SK-N-SH (cell line): ENCODE data around the gene GMCL1.

Source experiments
- NFIC ChIP-seq: IDR thresholded peaks from 2 replicates; pipeline ENCODE4 v1.4.0; 2012; ENCODE audit warnings: borderline replicate concordance
- NRF1 ChIP-seq: IDR thresholded peaks from 2 replicates; pipeline ENCODE4 v1.6.1; 2012; ENCODE audit warnings: low read depth, mild to moderate bottlenecking, low read length
- TF ChIP-seq, protein P1 (sequence below): fragments of 200-600 bp; sonication (generic); IDR thresholded peaks from 2 replicates; pipeline ENCODE4 v1.6.1; 2017; ENCODE audit warnings: antibody characterized with exemption, mild to moderate bottlenecking, moderate library complexity

DNA sequence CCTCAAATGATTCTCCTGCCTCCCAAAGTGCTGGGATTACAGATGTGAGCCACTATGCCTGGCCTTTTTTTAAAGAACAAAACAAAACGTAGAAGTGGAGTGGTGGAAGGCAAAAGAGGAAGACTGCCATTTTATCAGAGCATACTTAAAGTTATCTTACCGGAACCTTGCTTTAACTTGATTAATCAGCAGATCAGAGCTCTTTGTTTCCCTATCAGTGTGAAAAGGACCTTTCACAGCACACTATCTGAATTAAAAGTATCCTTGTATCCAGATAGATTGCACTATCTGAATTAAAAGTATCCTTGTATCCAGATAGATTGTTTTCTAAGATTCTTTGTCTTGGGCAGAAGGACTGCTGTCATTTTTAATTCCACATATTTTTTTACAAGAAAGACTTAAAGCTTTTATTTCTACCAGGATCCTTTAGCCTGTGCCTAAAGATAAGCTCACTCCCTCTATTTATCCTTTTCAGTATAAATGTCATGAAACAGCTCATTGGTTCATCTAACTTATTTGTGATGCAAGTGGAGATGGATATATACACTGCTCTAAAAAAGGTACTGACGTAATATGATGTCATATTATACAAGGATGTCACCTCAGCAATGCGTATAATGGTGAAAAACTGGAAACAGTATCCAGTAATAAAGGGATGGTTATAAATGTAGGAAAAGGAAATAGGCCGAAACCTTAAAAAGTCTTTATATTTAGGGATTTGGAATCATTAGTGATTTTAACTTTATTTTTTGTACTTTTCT, 17.8 kb downstream of the GMCL1 start:
- TF ChIP-seq, protein P1, sequence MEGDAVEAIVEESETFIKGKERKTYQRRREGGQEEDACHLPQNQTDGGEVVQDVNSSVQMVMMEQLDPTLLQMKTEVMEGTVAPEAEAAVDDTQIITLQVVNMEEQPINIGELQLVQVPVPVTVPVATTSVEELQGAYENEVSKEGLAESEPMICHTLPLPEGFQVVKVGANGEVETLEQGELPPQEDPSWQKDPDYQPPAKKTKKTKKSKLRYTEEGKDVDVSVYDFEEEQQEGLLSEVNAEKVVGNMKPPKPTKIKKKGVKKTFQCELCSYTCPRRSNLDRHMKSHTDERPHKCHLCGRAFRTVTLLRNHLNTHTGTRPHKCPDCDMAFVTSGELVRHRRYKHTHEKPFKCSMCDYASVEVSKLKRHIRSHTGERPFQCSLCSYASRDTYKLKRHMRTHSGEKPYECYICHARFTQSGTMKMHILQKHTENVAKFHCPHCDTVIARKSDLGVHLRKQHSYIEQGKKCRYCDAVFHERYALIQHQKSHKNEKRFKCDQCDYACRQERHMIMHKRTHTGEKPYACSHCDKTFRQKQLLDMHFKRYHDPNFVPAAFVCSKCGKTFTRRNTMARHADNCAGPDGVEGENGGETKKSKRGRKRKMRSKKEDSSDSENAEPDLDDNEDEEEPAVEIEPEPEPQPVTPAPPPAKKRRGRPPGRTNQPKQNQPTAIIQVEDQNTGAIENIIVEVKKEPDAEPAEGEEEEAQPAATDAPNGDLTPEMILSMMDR, result no peak
- TF ChIP-seq NRF1 (no peak), NFIC (no peak)
